Parietal lobe (tissue), 1 donor: ENCODE data around the gene AMPD3. TPM values are rescaled to one million over a fixed set of nuclear protein-coding genes. Genes with fewer than 3 reads are reported as not detected.

Source experiments
- total RNA-seq: library from RNA; depleted of rRNA; stranded (reverse); fragments of >200 nt; gene quantifications from one replicate; pipeline ENCODE4 v1.2.3, GENCODE V29; 2014

The AMPD3 gene
- total RNA-seq, result 0.63 TPM

DNA sequence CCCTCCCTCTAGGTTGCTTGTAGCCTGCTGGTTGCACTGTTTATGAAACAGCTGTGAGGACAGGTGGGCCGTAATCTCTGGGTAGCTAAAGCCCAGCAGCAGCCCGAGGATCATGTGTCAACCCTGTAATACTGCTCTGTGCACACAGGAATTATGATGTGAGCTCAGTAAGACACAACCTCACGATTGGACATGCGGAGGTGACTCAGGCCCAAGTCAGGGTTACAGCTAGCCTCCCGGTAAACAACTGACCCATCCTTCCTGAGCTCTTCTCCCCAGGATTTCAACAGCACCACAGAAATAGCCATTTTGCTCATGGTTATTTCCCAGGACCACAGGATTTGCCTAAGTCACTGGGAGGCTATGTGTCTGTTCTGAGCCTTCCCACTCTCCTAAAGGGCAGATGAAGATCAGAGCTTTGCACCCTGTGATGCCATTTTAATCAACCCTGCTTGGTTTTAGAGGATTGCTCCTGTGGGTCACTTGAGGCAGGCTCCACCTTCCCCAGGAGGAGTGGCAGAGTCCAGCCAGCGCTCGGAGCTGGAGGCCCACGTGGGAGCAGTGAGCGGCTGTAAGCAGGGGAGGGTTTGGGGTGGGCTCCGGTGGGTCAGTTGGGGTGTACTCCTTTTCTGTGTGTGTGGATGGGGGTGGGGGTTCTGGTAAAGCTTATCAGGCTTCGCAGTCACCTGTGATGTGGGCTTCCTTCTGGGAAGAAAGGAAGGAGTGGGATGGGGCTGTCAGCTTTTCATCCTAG lies at the start of gene AMPD3:
AMPD3 (plus strand) TSS at position 387 of the 754 bp plus-strand sequence. CDS start 6,256 bp downstream, outside the sequence.

DNA sequence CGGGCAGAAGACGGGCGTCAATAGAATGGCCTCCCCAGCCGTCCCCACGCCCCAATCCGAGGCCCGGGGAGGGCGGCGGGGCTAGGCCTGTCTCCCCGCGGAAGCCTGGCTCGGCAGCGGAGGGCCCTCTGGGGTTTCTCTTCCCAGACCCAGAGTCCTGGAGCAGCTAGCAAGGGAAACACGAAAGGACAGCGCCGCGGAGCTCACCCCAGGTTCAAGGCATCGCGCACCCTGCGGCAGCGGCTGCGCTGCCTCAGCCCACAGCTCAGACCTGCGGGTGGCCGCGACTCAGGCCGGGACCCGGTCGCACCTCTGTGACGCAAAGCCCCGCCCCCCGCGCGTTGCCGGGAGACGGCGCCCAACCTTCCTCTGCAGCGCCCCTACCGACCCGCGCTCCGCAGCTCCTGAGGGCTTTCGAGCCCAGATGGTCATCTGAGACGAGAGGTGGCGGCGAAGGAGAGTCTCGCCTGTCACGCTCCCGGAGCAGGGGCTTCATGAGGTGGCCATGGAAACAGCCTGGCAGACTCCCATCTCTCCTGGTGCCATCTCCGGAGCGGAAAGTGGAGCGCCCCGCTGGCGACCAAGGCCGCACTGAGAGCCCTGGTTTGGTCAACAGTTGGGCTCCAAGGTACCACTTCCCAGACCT lies 86.0 kb downstream of the AMPD3 start, which contains the start of gene RNF141:
RNF141 (minus strand) TSS at position 273 of the 646 bp plus-strand sequence. CDS start 7,029 bp downstream, outside the sequence.

Other genes with a start within 250 kb of the AMPD3 start
- gene SBF2, start 161.0 kb upstream of the AMPD3 start, total RNA-seq, result 228 TPM
- 7.2 TPM for gene ADM, start 150.2 kb upstream of the AMPD3 start, total RNA-seq
- gene RNF141, start 85.9 kb downstream of the AMPD3 start, total RNA-seq, result 55.4 TPM
- 1.3 TPM for gene LYVE1, start 113.4 kb downstream of the AMPD3 start, total RNA-seq
- 0.63 TPM for gene IRAG1, start 238.5 kb downstream of the AMPD3 start, total RNA-seq